Thoracic aorta (tissue), 2 donors: ENCODE measurements around the gene OLIG1. TPM values are rescaled to one million over a fixed set of nuclear protein-coding genes. Genes with fewer than 3 reads are reported as not detected.
A peak's percentile ranks its signal among the peaks of the same experiment; 100 is the strongest.

Source experiments
- ATAC-seq: fragments of 150-250 bp; one replicate; pipeline ENCODE4 v1.8.0; 2017; ENCODE audit warnings: low read depth; ENCODE audit not compliant: insufficient number of reproducible peaks, low FRiP score
- DNase-seq: peaks from one replicate; pipeline ENCODE4 v3.0.0-alpha.2; 2020; ENCODE audit warnings: low spot score
- H3K27ac ChIP-seq, 2 donors: fragments of 200-600 bp; sonication (generic); 1 replicate in 1 of 2; 2 replicates in 1 of 2; pipeline ENCODE4 v1.5.1; 2016; ENCODE audit warnings: mild to moderate bottlenecking in 2 of 2, moderate library complexity in 2 of 2
- H3K27me3 ChIP-seq: fragments of 200-600 bp; sonication (generic); replicated peaks from 2 replicates; pipeline ENCODE4 v1.6.0; 2016; ENCODE audit warnings: mild to moderate bottlenecking; ENCODE audit not compliant: insufficient read depth
- H3K36me3 ChIP-seq: fragments of 200-600 bp; sonication (generic); one replicate; pipeline ENCODE4 v1.5.1; 2016
- H3K4me1 ChIP-seq, 2 donors: fragments of 200-600 bp; sonication (generic); 1 replicate in 1 of 2; 2 replicates in 1 of 2; pipeline versions ENCODE4 v1.5.1 to v1.6.0; 2016; ENCODE audit warnings: low read depth in 2 of 2, mild to moderate bottlenecking in 1 of 2; ENCODE audit not compliant: control insufficient read depth in 1 of 2
- H3K4me3 ChIP-seq: fragments of 200-600 bp; sonication (generic); 2 replicates; pipeline ENCODE4 v1.5.1; 2016; ENCODE audit warnings: mild to moderate bottlenecking
- H3K9me3 ChIP-seq: fragments of 200-600 bp; sonication (generic); 2 replicates; pipeline ENCODE4 v1.5.1; 2016
- total RNA-seq, 2 donors: library from RNA; depleted of rRNA; stranded (reverse); fragments of >200 nt; gene quantifications; one replicate each; pipeline versions ENCODE4 v1.1.0 to v1.2.3, GENCODE V29; 2016
- TF ChIP-seq, protein P1 (sequence below): fragments of 200-600 bp; sonication (generic); IDR thresholded peaks from one replicate; pipeline ENCODE4 v1.5.1; 2019; ENCODE audit warnings: antibody characterized with exemption

Gene OLIG1
- total RNA-seq, 2 donors from 2014 or later, result not detected

DNA sequence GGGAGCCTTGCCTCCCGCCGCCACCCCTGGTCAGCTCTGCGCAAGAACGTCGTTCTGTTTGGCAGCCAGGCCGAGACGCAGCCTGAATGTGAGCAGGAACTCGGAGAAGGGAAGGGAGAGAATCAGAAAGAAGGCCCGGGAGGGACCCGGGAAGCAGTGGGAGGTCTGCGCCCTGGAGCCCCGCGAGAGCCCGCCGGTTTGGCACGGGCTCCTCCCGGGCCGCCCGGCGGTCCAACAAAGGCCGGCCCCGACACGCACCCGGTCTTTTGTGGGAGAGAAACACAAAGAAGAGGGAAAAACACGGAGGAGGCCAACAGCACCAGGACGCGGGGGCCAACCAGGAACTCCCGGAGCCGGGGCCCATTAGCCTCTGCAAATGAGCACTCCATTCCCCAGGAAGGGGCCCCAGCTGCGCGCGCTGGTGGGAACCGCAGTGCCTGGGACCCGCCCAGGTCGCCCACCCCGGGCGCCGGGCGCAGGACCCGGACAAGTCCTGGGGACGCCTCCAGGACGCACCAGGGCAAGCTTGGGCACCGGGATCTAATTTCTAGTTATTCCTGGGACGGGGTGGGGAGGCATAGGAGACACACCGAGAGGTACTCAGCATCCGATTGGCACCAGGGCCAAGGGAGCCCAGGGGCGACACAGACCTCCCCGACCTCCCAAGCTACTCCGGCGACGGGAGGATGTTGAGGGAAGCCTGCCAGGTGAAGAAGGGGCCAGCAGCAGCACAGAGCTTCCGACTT lies 46.9 kb upstream of the OLIG1 start:
- no peak for DNase-seq
- Histone ChIP-seq H3K27ac (no peak overlapping the region), H3K4me1 (peaks cover 5 to 35% of the 10 kb centered on the region in 2 donors), H3K4me3 (peak overlapping the region; percentile 33), H3K36me3 (no peaks in the 10 kb centered on the region), H3K27me3 (no peaks in the 10 kb centered on the region), H3K9me3 (no peaks in the 10 kb centered on the region)
- TF ChIP-seq, protein P1, sequence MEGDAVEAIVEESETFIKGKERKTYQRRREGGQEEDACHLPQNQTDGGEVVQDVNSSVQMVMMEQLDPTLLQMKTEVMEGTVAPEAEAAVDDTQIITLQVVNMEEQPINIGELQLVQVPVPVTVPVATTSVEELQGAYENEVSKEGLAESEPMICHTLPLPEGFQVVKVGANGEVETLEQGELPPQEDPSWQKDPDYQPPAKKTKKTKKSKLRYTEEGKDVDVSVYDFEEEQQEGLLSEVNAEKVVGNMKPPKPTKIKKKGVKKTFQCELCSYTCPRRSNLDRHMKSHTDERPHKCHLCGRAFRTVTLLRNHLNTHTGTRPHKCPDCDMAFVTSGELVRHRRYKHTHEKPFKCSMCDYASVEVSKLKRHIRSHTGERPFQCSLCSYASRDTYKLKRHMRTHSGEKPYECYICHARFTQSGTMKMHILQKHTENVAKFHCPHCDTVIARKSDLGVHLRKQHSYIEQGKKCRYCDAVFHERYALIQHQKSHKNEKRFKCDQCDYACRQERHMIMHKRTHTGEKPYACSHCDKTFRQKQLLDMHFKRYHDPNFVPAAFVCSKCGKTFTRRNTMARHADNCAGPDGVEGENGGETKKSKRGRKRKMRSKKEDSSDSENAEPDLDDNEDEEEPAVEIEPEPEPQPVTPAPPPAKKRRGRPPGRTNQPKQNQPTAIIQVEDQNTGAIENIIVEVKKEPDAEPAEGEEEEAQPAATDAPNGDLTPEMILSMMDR, result no peak
- ATAC-seq, result no peak

DNA sequence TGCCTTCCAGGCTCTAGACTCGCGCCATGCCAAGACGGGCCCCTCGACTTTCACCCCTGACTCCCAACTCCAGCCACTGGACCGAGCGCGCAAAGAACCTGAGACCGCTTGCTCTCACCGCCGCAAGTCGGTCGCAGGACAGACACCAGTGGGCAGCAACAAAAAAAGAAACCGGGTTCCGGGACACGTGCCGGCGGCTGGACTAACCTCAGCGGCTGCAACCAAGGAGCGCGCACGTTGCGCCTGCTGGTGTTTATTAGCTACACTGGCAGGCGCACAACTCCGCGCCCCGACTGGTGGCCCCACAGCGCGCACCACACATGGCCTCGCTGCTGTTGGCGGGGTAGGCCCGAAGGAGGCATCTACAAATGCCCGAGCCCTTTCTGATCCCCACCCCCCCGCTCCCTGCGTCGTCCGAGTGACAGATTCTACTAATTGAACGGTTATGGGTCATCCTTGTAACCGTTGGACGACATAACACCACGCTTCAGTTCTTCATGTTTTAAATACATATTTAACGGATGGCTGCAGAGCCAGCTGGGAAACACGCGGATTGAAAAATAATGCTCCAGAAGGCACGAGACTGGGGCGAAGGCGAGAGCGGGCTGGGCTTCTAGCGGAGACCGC lies 46.3 kb upstream of the OLIG1 start:
- no peak overlapping the region for H3K4me3 ChIP-seq

DNA sequence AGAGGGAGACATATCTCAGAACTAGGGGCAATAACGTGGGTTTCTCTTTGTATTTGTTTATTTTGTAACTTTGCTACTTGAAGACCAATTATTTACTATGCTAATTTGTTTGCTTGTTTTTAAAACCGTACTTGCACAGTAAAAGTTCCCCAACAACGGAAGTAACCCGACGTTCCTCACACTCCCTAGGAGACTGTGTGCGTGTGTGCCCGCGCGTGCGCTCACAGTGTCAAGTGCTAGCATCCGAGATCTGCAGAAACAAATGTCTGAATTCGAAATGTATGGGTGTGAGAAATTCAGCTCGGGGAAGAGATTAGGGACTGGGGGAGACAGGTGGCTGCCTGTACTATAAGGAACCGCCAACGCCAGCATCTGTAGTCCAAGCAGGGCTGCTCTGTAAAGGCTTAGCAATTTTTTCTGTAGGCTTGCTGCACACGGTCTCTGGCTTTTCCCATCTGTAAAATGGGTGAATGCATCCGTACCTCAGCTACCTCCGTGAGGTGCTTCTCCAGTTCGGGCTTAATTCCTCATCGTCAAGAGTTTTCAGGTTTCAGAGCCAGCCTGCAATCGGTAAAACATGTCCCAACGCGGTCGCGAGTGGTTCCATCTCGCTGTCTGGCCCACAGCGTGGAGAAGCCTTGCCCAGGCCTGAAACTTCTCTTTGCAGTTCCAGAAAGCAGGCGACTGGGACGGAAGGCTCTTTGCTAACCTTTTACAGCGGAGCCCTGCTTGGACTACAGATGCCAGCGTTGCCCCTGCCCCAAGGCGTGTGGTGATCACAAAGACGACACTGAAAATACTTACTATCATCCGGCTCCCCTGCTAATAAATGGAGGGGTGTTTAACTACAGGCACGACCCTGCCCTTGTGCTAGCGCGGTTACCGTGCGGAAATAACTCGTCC lies 45.5 kb upstream of the OLIG1 start:
- Histone ChIP-seq H3K27me3 (no peaks in the 10 kb centered on the region), H3K9me3 (no peaks in the 10 kb centered on the region), H3K4me3 (no peak overlapping the region), H3K27ac (no peak overlapping the region), H3K36me3 (no peaks in the 10 kb centered on the region), H3K4me1 (peaks cover 15 to 50% of the 10 kb centered on the region in 2 donors)
- TF ChIP-seq, protein P1, result no peak
- no peak for ATAC-seq
- DNase-seq, result no peak

More for the DNA sequence above, 46.3 kb upstream of the OLIG1 start:
- ATAC-seq (no peak), DNase-seq (no peak)
- TF ChIP-seq, protein P1, result no peak
- no peaks in the 10 kb centered on the region for H3K9me3 ChIP-seq
- H3K27ac ChIP-seq, result no peak overlapping the region
- H3K36me3 ChIP-seq, result no peaks in the 10 kb centered on the region
- H3K27me3 ChIP-seq, result no peaks in the 10 kb centered on the region
- H3K4me1 ChIP-seq, result peaks cover 9 to 42% of the 10 kb centered on the region in 2 donors

DNA sequence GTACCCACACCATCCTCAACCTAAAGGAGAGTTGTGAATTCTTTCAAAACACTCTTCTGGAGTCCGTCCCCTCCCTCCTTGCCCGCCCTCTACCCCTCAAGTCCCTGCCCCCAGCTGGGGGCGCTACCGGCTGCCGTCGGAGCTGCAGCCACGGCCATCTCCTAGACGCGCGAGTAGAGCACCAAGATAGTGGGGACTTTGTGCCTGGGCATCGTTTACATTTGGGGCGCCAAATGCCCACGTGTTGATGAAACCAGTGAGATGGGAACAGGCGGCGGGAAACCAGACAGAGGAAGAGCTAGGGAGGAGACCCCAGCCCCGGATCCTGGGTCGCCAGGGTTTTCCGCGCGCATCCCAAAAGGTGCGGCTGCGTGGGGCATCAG lies 44.8 kb upstream of the OLIG1 start:
- Histone ChIP-seq H3K36me3 (no peaks in the 10 kb centered on the region), H3K4me3 (peak overlapping the region; percentile 44), H3K4me1 (peaks cover 11 to 51% of the 10 kb centered on the region in 2 donors), H3K27me3 (no peaks in the 10 kb centered on the region), H3K9me3 (no peaks in the 10 kb centered on the region), H3K27ac (no peak overlapping the region)
- TF ChIP-seq, protein P1, result no peak
- DNase-seq, result no peak
- no peak for ATAC-seq
